HL-60 (cell line): ENCODE measurements around the gene ADCY3.

Experiments
- DNase-seq, 2 experiments: peaks; one replicate each; pipeline ENCODE4 v3.0.0-alpha.2; 2010 to 2020; ENCODE audit warnings: low read depth in 1 of 2, low spot score in 1 of 2
- H3K27ac ChIP-seq: fragments of 250-450 bp; sonication (Bioruptor Pico); replicated peaks from 2 replicates; pipeline ENCODE4 v1.5.1; 2020; ENCODE audit warnings: mild to moderate bottlenecking, moderate library complexity
- H3K27me3 ChIP-seq: fragments of 250-450 bp; sonication (Bioruptor Pico); 2 replicates; pipeline ENCODE4 v1.5.1; 2021; ENCODE audit warnings: mild to moderate bottlenecking, moderate library complexity; ENCODE audit not compliant: insufficient read depth, poor library complexity, severe bottlenecking
- H3K4me3 ChIP-seq: replicated peaks from 2 replicates; pipeline ENCODE4 v1.5.1; 2011; ENCODE audit warnings: mild to moderate bottlenecking, control low read depth, low read length; ENCODE audit not compliant: insufficient read depth
- GABPA ChIP-seq: IDR thresholded peaks from 2 replicates; pipeline ENCODE4 v1.6.1; 2012; ENCODE audit warnings: low read depth
- POLR2AphosphoS5 ChIP-seq: IDR thresholded peaks from 2 replicates; pipeline ENCODE4 v1.6.1; 2012; ENCODE audit warnings: low read depth
- SPI1 ChIP-seq: IDR thresholded peaks from 2 replicates; pipeline ENCODE4 v1.6.1; 2012; ENCODE audit warnings: low read depth, mild to moderate bottlenecking, borderline replicate concordance
- TF ChIP-seq, protein P1 (sequence below): IDR thresholded peaks from one replicate; pipeline ENCODE4 v1.5.1; 2011; ENCODE audit warnings: low read length, control low read depth, inconsistent platforms; ENCODE audit not compliant: insufficient read depth
- TF ChIP-seq, protein P2 (sequence below): IDR thresholded peaks from 2 replicates; pipeline ENCODE4 v1.6.1; 2012; ENCODE audit warnings: low read depth; ENCODE audit not compliant: insufficient replicate concordance

Gene ADCY3

DNA sequence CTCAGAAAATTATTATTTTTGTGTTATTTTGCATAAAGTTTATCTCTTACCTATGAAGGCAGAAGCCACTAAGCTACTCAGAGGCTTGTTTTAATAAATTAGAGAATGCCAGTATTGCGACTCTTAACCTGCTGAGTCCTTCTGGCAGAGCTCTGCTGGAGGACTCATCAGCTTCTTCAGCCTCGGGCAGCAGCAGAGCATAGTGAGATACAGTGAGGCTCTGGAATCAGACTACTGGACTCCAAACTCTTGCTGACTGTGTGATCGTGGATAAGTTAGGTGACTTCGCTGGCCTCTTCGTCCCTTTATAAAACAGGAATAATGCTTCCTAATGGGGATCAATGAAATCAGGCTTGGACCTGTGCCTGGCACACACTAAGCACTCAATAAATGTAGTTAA is 128.6 kb downstream of the ADCY3 start:
- TF ChIP-seq, protein P1, sequence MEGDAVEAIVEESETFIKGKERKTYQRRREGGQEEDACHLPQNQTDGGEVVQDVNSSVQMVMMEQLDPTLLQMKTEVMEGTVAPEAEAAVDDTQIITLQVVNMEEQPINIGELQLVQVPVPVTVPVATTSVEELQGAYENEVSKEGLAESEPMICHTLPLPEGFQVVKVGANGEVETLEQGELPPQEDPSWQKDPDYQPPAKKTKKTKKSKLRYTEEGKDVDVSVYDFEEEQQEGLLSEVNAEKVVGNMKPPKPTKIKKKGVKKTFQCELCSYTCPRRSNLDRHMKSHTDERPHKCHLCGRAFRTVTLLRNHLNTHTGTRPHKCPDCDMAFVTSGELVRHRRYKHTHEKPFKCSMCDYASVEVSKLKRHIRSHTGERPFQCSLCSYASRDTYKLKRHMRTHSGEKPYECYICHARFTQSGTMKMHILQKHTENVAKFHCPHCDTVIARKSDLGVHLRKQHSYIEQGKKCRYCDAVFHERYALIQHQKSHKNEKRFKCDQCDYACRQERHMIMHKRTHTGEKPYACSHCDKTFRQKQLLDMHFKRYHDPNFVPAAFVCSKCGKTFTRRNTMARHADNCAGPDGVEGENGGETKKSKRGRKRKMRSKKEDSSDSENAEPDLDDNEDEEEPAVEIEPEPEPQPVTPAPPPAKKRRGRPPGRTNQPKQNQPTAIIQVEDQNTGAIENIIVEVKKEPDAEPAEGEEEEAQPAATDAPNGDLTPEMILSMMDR = no peak
- TF ChIP-seq POLR2AphosphoS5 (no peak), GABPA (no peak), SPI1 (no peak)
- TF ChIP-seq, protein P2, sequence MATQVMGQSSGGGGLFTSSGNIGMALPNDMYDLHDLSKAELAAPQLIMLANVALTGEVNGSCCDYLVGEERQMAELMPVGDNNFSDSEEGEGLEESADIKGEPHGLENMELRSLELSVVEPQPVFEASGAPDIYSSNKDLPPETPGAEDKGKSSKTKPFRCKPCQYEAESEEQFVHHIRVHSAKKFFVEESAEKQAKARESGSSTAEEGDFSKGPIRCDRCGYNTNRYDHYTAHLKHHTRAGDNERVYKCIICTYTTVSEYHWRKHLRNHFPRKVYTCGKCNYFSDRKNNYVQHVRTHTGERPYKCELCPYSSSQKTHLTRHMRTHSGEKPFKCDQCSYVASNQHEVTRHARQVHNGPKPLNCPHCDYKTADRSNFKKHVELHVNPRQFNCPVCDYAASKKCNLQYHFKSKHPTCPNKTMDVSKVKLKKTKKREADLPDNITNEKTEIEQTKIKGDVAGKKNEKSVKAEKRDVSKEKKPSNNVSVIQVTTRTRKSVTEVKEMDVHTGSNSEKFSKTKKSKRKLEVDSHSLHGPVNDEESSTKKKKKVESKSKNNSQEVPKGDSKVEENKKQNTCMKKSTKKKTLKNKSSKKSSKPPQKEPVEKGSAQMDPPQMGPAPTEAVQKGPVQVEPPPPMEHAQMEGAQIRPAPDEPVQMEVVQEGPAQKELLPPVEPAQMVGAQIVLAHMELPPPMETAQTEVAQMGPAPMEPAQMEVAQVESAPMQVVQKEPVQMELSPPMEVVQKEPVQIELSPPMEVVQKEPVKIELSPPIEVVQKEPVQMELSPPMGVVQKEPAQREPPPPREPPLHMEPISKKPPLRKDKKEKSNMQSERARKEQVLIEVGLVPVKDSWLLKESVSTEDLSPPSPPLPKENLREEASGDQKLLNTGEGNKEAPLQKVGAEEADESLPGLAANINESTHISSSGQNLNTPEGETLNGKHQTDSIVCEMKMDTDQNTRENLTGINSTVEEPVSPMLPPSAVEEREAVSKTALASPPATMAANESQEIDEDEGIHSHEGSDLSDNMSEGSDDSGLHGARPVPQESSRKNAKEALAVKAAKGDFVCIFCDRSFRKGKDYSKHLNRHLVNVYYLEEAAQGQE = no peak
- no peak for DNase-seq
- no peak overlapping the region for H3K4me3 ChIP-seq
- H3K27me3 ChIP-seq = no peaks in the 10 kb centered on the region
- H3K27ac ChIP-seq = no peak overlapping the region

DNA sequence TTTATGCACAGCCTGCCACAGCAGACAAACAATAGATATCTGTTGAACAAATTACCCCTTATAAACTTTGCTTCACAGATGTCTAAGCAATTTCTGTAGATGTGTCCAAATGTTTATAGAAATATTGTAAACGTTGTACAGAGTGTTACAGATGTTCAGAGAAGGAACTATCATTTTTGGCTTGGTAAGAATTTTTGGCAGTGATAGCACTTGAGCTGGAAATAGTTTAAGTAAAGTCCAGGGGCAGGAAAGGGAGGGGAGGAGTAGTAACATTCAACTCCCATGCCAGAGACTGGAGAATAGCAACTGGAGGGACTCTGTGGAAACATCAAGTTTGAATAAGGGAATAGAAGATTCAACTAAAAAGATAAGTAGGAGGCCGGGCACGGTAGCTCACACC is 131.2 kb downstream of the ADCY3 start:
- H3K4me3 ChIP-seq = no peak overlapping the region
- H3K27me3 ChIP-seq = no peaks in the 10 kb centered on the region
- no peak overlapping the region for H3K27ac ChIP-seq
- TF ChIP-seq GABPA (no peak), POLR2AphosphoS5 (no peak), SPI1 (no peak)
- TF ChIP-seq, protein P1 = no peak
- TF ChIP-seq, protein P2 = no peak
- DNase-seq = no peak

DNA sequence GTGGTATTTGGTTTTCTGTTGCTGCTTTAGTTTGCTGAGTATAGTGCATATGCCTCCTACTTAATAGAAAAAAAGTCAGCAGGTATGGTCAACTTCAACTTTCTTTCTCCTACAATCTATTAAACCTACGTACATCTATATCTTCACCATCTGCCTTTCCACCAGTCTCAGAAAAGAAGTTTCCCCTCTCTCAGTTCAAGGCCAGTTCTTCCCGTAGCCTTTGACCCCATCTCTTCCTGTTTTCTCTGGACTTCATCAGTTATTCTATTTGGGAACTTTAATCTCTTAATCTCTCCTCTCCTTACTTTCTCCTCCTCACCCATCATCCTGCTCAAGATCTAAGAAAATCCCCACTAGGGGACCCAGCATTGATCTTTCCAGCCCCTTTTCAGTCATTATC is 132.5 kb downstream of the ADCY3 start:
- H3K27ac ChIP-seq = no peak overlapping the region
- H3K27me3 ChIP-seq = no peaks in the 10 kb centered on the region
- TF ChIP-seq, protein P1 = no peak
- TF ChIP-seq SPI1 = no peak
- no peak for TF ChIP-seq GABPA
- TF ChIP-seq, protein P2 = no peak
- TF ChIP-seq POLR2AphosphoS5 = no peak
- DNase-seq = no peak
- H3K4me3 ChIP-seq = no peak overlapping the region
